Parathyroid adenoma (tissue), 2 donors: ENCODE results near the gene ZNF142.

ENCODE experiments used
- H2AFZ ChIP-seq: fragments of 300-600 bp; sonication (generic); one replicate; pipeline ENCODE4 v1.7.0; 2017; ENCODE audit warnings: antibody characterized with exemption, mild to moderate bottlenecking
- H3K27ac ChIP-seq: fragments of 300-600 bp; sonication (generic); one replicate; pipeline ENCODE4 v1.7.0; 2017
- H3K27me3 ChIP-seq: fragments of 300-600 bp; sonication (generic); one replicate; pipeline ENCODE4 v1.7.0; 2017; ENCODE audit warnings: low read length; ENCODE audit not compliant: control insufficient read depth, insufficient read depth
- H3K36me3 ChIP-seq: fragments of 300-600 bp; sonication (generic); one replicate; pipeline ENCODE4 v1.7.0; 2017; ENCODE audit warnings: low read length; ENCODE audit not compliant: control insufficient read depth, insufficient read depth
- H3K4me1 ChIP-seq: fragments of 300-600 bp; sonication (generic); one replicate; pipeline ENCODE4 v1.7.0; 2017; ENCODE audit warnings: control low read depth
- H3K4me2 ChIP-seq: fragments of 300-600 bp; sonication (generic); one replicate; pipeline ENCODE4 v1.7.0; 2017; ENCODE audit warnings: low read length
- H3K4me3 ChIP-seq: fragments of 300-600 bp; sonication (generic); one replicate; pipeline ENCODE4 v1.7.0; 2017; ENCODE audit warnings: low read depth, low read length
- H3K79me2 ChIP-seq: fragments of 300-600 bp; sonication (generic); one replicate; pipeline ENCODE4 v1.7.0; 2017; ENCODE audit warnings: control low read depth
- H3K9ac ChIP-seq: fragments of 300-600 bp; sonication (generic); one replicate; pipeline ENCODE4 v1.7.0; 2017; ENCODE audit warnings: mild to moderate bottlenecking
- H3K9me3 ChIP-seq: fragments of 300-600 bp; sonication (generic); one replicate; pipeline ENCODE4 v1.7.0; 2017; ENCODE audit warnings: low read length; ENCODE audit not compliant: control insufficient read depth
- TF ChIP-seq, protein P1 (sequence below): fragments of 300-600 bp; sonication (generic); IDR thresholded peaks from one replicate; pipeline ENCODE4 v1.7.0; 2017; ENCODE audit warnings: antibody characterized with exemption, mild to moderate bottlenecking
- donor health status: primary hyperparathyroidism.

The ZNF142 gene

DNA sequence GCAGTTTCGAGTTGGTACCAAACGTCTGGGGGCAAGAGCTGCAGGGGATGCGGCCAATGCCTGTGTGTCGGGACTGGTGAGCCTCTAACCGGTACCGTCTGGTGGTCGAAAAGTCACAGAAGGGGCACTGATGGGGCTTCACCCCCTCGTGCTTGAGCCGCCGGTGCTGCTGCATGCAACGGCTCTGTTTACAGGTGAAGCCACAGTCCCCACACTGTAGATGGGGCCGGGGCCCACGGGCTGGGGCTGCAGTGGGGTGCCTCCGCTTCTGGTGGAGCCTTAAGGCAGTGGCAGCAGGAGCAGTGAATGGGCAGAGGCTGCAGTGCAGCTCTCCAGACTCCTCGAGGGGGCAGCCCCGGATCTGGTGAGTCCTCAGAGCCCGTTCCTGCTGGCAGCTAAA lies 16.6 kb downstream of the ZNF142 start:
- peaks cover 4% of the 10 kb centered on the region for H3K79me2 ChIP-seq
- no peaks in the 10 kb centered on the region for H3K4me1 ChIP-seq
- H3K27me3 ChIP-seq: no peaks in the 10 kb centered on the region
- H3K4me3 ChIP-seq: no peak overlapping the region
- TF ChIP-seq, protein P1, sequence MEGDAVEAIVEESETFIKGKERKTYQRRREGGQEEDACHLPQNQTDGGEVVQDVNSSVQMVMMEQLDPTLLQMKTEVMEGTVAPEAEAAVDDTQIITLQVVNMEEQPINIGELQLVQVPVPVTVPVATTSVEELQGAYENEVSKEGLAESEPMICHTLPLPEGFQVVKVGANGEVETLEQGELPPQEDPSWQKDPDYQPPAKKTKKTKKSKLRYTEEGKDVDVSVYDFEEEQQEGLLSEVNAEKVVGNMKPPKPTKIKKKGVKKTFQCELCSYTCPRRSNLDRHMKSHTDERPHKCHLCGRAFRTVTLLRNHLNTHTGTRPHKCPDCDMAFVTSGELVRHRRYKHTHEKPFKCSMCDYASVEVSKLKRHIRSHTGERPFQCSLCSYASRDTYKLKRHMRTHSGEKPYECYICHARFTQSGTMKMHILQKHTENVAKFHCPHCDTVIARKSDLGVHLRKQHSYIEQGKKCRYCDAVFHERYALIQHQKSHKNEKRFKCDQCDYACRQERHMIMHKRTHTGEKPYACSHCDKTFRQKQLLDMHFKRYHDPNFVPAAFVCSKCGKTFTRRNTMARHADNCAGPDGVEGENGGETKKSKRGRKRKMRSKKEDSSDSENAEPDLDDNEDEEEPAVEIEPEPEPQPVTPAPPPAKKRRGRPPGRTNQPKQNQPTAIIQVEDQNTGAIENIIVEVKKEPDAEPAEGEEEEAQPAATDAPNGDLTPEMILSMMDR: no peak
- no peaks in the 10 kb centered on the region for H3K9me3 ChIP-seq
- no peak overlapping the region for H3K27ac ChIP-seq
- H3K4me2 ChIP-seq: no peak overlapping the region
- H2AFZ ChIP-seq: no peak overlapping the region
- no peak overlapping the region for H3K9ac ChIP-seq
- no peaks in the 10 kb centered on the region for H3K36me3 ChIP-seq

- Histone ChIP-seq H3K27ac (no peak overlapping the region), H3K4me2 (no peak overlapping the region), H2AFZ (no peak overlapping the region), H3K27me3 (no peaks in the 10 kb centered on the region), H3K4me1 (no peaks in the 10 kb centered on the region), H3K4me3 (no peak overlapping the region), H3K79me2 (peaks cover 4% of the 10 kb centered on the region), H3K9ac (no peak overlapping the region), H3K9me3 (no peaks in the 10 kb centered on the region), H3K36me3 (no peaks in the 10 kb centered on the region)
- TF ChIP-seq, protein P1: no peak
Observed at GRCh38 chr2:218642121-218642656, 17.2 kb downstream of the ZNF142 start.

DNA sequence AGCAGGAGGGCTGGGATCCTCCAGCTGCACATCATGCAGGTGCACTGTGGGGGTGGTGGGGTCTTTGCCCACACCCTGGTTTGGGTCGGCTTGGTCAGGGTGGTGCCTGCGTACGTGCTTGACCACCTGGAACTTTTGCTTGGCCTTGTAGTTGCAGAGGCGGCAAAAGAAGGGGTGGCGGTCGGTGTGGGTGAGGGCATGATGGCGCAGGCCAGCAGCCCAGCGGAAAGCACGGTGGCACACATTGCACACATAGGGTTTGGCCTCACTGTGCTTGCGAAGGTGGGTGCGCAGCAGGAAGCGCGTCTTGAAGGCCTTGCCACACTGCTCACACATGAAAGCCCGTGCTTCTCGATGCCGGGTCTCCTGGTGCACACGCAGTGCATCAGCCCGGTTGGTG lies 21.1 kb downstream of the ZNF142 start:
- Histone ChIP-seq H3K79me2 (peaks cover 4% of the 10 kb centered on the region), H3K9ac (no peak overlapping the region), H3K4me2 (no peak overlapping the region), H3K9me3 (no peaks in the 10 kb centered on the region), H3K36me3 (no peaks in the 10 kb centered on the region), H2AFZ (no peak overlapping the region), H3K27me3 (no peaks in the 10 kb centered on the region), H3K4me1 (no peaks in the 10 kb centered on the region), H3K4me3 (no peak overlapping the region), H3K27ac (no peak overlapping the region)
- TF ChIP-seq, protein P1: no peak

DNA sequence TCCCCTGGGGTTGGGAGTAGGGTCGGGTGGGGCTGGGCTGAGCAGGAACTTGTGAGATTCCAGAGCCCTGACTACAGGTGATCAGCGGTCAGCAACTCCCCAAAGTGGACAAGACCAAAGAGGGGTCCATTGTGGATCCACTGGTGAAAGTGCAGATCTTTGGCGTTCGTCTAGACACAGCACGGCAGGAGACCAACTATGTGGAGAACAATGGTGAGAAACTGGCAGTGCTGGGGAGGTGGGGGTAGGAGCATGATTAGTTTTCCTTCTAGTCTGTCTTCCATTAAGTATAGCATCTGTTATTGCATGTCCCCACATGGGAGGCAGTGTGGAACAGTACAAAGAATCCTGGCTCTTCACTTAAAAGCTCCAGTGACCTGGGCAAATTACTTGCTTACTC lies 23.7 kb downstream of the ZNF142 start:
- Histone ChIP-seq H3K4me3 (no peak overlapping the region), H3K27me3 (no peaks in the 10 kb centered on the region), H3K4me1 (no peaks in the 10 kb centered on the region), H2AFZ (no peak overlapping the region), H3K9me3 (no peaks in the 10 kb centered on the region), H3K79me2 (peaks cover 4% of the 10 kb centered on the region), H3K36me3 (no peaks in the 10 kb centered on the region), H3K27ac (no peak overlapping the region), H3K9ac (no peak overlapping the region), H3K4me2 (no peak overlapping the region)
- TF ChIP-seq, protein P1: no peak

DNA sequence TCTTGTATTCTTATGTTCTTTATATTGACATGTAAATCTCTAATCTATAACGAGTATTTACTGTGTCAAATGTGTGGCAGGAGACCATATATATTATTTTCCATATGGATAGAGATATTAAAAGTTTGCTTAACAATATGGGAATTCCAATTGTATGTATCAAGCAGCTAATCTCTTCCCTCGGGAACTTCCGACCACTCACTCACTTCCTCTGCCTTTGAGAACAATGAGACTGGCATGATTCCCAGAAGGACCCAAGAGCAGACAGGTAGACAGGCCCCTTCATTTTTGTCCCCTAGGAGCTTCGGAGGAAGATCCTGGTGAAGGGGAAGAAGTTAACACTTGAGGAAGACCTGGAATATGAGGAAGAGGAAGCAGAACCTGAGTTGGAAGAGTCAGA lies 27.6 kb downstream of the ZNF142 start:
- no peaks in the 10 kb centered on the region for H3K4me1 ChIP-seq
- H3K4me3 ChIP-seq: no peak overlapping the region
- H3K36me3 ChIP-seq: no peaks in the 10 kb centered on the region
- no peaks in the 10 kb centered on the region for H3K27me3 ChIP-seq
- H3K27ac ChIP-seq: no peak overlapping the region
- H3K9ac ChIP-seq: no peak overlapping the region
- H3K79me2 ChIP-seq: no peaks in the 10 kb centered on the region
- no peak overlapping the region for H3K4me2 ChIP-seq
- H2AFZ ChIP-seq: no peak overlapping the region
- no peaks in the 10 kb centered on the region for H3K9me3 ChIP-seq
- TF ChIP-seq, protein P1: no peak
